Smooth muscle cell (in vitro differentiated cells): ENCODE data around the gene COBL. TPM values are rescaled to one million over a fixed set of nuclear protein-coding genes. Genes with fewer than 3 reads are reported as not detected.

ENCODE experiments used
- DNase-seq: peaks from one replicate; lab custom pipeline; 2025; ENCODE audit not compliant: unreplicated experiment; lab: John Stamatoyannopoulos, UW
- H2AFZ ChIP-seq: fragments of 200-600 bp; sonication (generic); 2 replicates; pipeline ENCODE4 v1.6.0; 2016; ENCODE audit warnings: antibody characterized with exemption, low read depth, mild to moderate bottlenecking
- H3F3A ChIP-seq: fragments of 200-600 bp; sonication (generic); 2 replicates; pipeline ENCODE4 v1.6.0; 2017; ENCODE audit warnings: antibody characterized with exemption, low read depth
- H3K27ac ChIP-seq: fragments of 200-600 bp; sonication (generic); 2 replicates; pipeline ENCODE4 v1.5.1; 2016; ENCODE audit warnings: low read depth, mild to moderate bottlenecking
- H3K27me3 ChIP-seq: fragments of 200-600 bp; sonication (generic); 2 replicates; pipeline ENCODE4 v1.6.1; 2016; ENCODE audit warnings: low read depth, mild to moderate bottlenecking
- H3K36me3 ChIP-seq: fragments of 200-600 bp; sonication (generic); 2 replicates; pipeline ENCODE4 v1.5.1; 2016; ENCODE audit warnings: low read depth
- H3K4me1 ChIP-seq: fragments of 200-600 bp; sonication (generic); 2 replicates; pipeline ENCODE4 v1.5.1; 2016; ENCODE audit warnings: low read depth
- H3K4me2 ChIP-seq: fragments of 200-600 bp; sonication (generic); 2 replicates; pipeline ENCODE4 v1.6.0; 2016; ENCODE audit warnings: mild to moderate bottlenecking
- H3K4me3 ChIP-seq: fragments of 200-600 bp; sonication (generic); 2 replicates; pipeline ENCODE4 v1.5.1; 2016; ENCODE audit warnings: mild to moderate bottlenecking
- H3K79me2 ChIP-seq: fragments of 200-600 bp; sonication (generic); 2 replicates; pipeline ENCODE4 v1.6.0; 2016; ENCODE audit warnings: low read depth, mild to moderate bottlenecking
- H3K9ac ChIP-seq: fragments of 200-600 bp; sonication (generic); 2 replicates; pipeline ENCODE4 v1.6.0; 2016; ENCODE audit warnings: low read depth
- H3K9me3 ChIP-seq: fragments of 200-600 bp; sonication (generic); replicated peaks from 2 replicates; pipeline ENCODE4 v1.5.1; 2016; ENCODE audit warnings: low read depth
- H4K20me1 ChIP-seq: fragments of 200-600 bp; sonication (generic); 2 replicates; pipeline ENCODE4 v1.6.0; 2016; ENCODE audit warnings: low read depth
- CTCF ChIP-seq: fragments of 200-600 bp; sonication (generic); IDR thresholded peaks from 2 replicates; pipeline ENCODE4 v1.5.1; 2017; ENCODE audit warnings: borderline replicate concordance, mild to moderate bottlenecking, antibody characterized with exemption; ENCODE audit not compliant: insufficient read depth, poor library complexity, severe bottlenecking
- WGBS: methylation state at CpG from one replicate; pipeline ENCODE4 v1.1.7; 2016; ENCODE audit warnings: low lambda C conversion rate; 5-methylcytosine and 5-hydroxymethylcytosine counted together
- polyA plus RNA-seq: library from polyadenylated mRNA; unstranded; fragments of >200 nt; fragmentation: Nextera tagmentation; extraction: Ambion mirVana; gene quantifications from 2 replicates; pipeline ENCODE4 v1.2.1, GENCODE V29; 2016
- total RNA-seq: library from RNA; depleted of rRNA; stranded (reverse); fragments of >200 nt; gene quantifications from 2 replicates; pipeline ENCODE4 v1.2.3, GENCODE V29; 2014

The COBL gene
- total and polyA plus RNA-seq, 2 experiments from 2014 or later = 0.47 to 2.8 TPM

- H3K27me3 ChIP-seq = no peaks in the 10 kb centered on the region
- TF ChIP-seq CTCF = no peak
- DNase-seq = no peak
- no peaks in the 10 kb centered on the region for H3F3A ChIP-seq
- H3K79me2 ChIP-seq = no peaks in the 10 kb centered on the region
- H3K9ac ChIP-seq = no peak overlapping the region
- H3K9me3 ChIP-seq = no peaks in the 10 kb centered on the region
- WGBS = 97% methylated on average over 9 of the region's 9 CpGs
- no peaks in the 10 kb centered on the region for H4K20me1 ChIP-seq
- no peak overlapping the region for H3K4me3 ChIP-seq
- H2AFZ ChIP-seq = no peak overlapping the region
- no peaks in the 10 kb centered on the region for H3K4me1 ChIP-seq
- H3K4me2 ChIP-seq = no peak overlapping the region
- H3K27ac ChIP-seq = no peak overlapping the region
- no peaks in the 10 kb centered on the region for H3K36me3 ChIP-seq
Measured at GRCh38 chr7:51016546-51016945, 300.1 kb downstream of the COBL start.

- Histone ChIP-seq H3K79me2 (no peaks in the 10 kb centered on the region), H2AFZ (no peak overlapping the region), H3K27me3 (no peaks in the 10 kb centered on the region), H3K36me3 (no peaks in the 10 kb centered on the region), H3F3A (no peaks in the 10 kb centered on the region), H3K4me3 (no peak overlapping the region), H3K4me1 (no peaks in the 10 kb centered on the region), H4K20me1 (no peaks in the 10 kb centered on the region), H3K27ac (no peak overlapping the region), H3K4me2 (no peak overlapping the region), H3K9me3 (no peaks in the 10 kb centered on the region), H3K9ac (no peak overlapping the region)
- no peak for DNase-seq
- WGBS = 96% methylated on average over 11 of the region's 11 CpGs
- no peak for TF ChIP-seq CTCF
Measured at GRCh38 chr7:51015581-51015980, 301.0 kb downstream of the COBL start.

- Histone ChIP-seq H3K27me3 (no peaks in the 10 kb centered on the region), H3K9me3 (no peaks in the 10 kb centered on the region), H4K20me1 (no peaks in the 10 kb centered on the region), H3F3A (no peaks in the 10 kb centered on the region), H3K36me3 (no peaks in the 10 kb centered on the region), H3K4me2 (no peak overlapping the region), H3K9ac (no peak overlapping the region), H3K79me2 (no peaks in the 10 kb centered on the region), H3K4me1 (no peaks in the 10 kb centered on the region), H2AFZ (no peak overlapping the region), H3K27ac (no peak overlapping the region), H3K4me3 (no peak overlapping the region)
- no peak for TF ChIP-seq CTCF
- 86% methylated on average over 13 of the region's 16 CpGs for WGBS
- no peak for DNase-seq
Measured at GRCh38 chr7:51014811-51015210, 301.8 kb downstream of the COBL start.

GRCh38 chr7:51013861-51014511, 302.6 kb downstream of the COBL start:
- H3K79me2 ChIP-seq = no peaks in the 10 kb centered on the region
- 85% methylated on average over 20 of the region's 21 CpGs for WGBS
- no peaks in the 10 kb centered on the region for H3K4me1 ChIP-seq
- no peak overlapping the region for H2AFZ ChIP-seq
- H4K20me1 ChIP-seq = no peaks in the 10 kb centered on the region
- no peak overlapping the region for H3K4me3 ChIP-seq
- H3F3A ChIP-seq = no peaks in the 10 kb centered on the region
- DNase-seq = no peak
- TF ChIP-seq CTCF = no peak
- H3K36me3 ChIP-seq = no peaks in the 10 kb centered on the region
- H3K9ac ChIP-seq = no peak overlapping the region
- no peak overlapping the region for H3K27ac ChIP-seq
- no peaks in the 10 kb centered on the region for H3K27me3 ChIP-seq
- no peaks in the 10 kb centered on the region for H3K9me3 ChIP-seq
- H3K4me2 ChIP-seq = no peak overlapping the region
